NCI-H1092 treated with DMSO at 0.1 percent for 48 hours (cell line): ENCODE data around the gene IL22RA1.

Source experiments
- DNase-seq: peaks from one replicate; lab custom pipeline; 2025; lab: John Stamatoyannopoulos, UW

IL22RA1 gene

GRCh38 chr1:24096009-24096738 is 46.8 kb downstream of the IL22RA1 start:
- no peak for DNase-seq

GRCh38 chr1:24095140-24095859 is 47.6 kb downstream of the IL22RA1 start:
- DNase-seq: no peak

GRCh38 chr1:24094554-24094953 is 48.4 kb downstream of the IL22RA1 start:
- no peak for DNase-seq

- no peak for DNase-seq
Observed at GRCh38 chr1:24093732-24094131, 49.2 kb downstream of the IL22RA1 start.

GRCh38 chr1:24092979-24093378 is 50.0 kb downstream of the IL22RA1 start:
- DNase-seq: no peak

GRCh38 chr1:24091971-24092482 is 50.9 kb downstream of the IL22RA1 start:
- DNase-seq: no peak

GRCh38 chr1:24090736-24091135 is 52.2 kb downstream of the IL22RA1 start:
- DNase-seq: no peak

GRCh38 chr1:24089743-24090555 is 53.0 kb downstream of the IL22RA1 start:
- no peak for DNase-seq

GRCh38 chr1:24089027-24089742 is 53.8 kb downstream of the IL22RA1 start:
- no peak for DNase-seq

- DNase-seq: no peak
Observed at GRCh38 chr1:24086466-24086865, 56.5 kb downstream of the IL22RA1 start.

GRCh38 chr1:24085546-24085945 is 57.4 kb downstream of the IL22RA1 start:
- DNase-seq: no peak

- no peak for DNase-seq
Observed at GRCh38 chr1:24085007-24085406, 57.9 kb downstream of the IL22RA1 start.

- no peak for DNase-seq
Observed at GRCh38 chr1:24084050-24084449, 58.9 kb downstream of the IL22RA1 start.

GRCh38 chr1:24082372-24082771 is 60.6 kb downstream of the IL22RA1 start:
- DNase-seq: no peak

- no peak for DNase-seq
Observed at GRCh38 chr1:24081190-24081589, 61.8 kb downstream of the IL22RA1 start.

GRCh38 chr1:24080131-24080530 is 62.8 kb downstream of the IL22RA1 start:
- no peak for DNase-seq

- DNase-seq: no peak
Observed at GRCh38 chr1:24077278-24077978, 65.5 kb downstream of the IL22RA1 start.

- no peak for DNase-seq
Observed at GRCh38 chr1:24075946-24076345, 67.0 kb downstream of the IL22RA1 start.

GRCh38 chr1:24075590-24075854 is 67.4 kb downstream of the IL22RA1 start:
- no peak for DNase-seq

GRCh38 chr1:24074817-24075589 is 67.9 kb downstream of the IL22RA1 start:
- DNase-seq: no peak

- no peak for DNase-seq
Observed at GRCh38 chr1:24074196-24074595, 68.7 kb downstream of the IL22RA1 start.
